Stimulated activated naive B cell treated with anti-CD40 and anti-IgM and Interleukin-4, amounts not matched to agents 10 μg/mL and 1 μg/mL and 100 μg/mL, for 72 hours (primary cell): ENCODE results near the gene HAUS5.

ENCODE experiments used
- ATAC-seq, 2 donors: fragments of 150-1000 bp; cut with Tn5 transposase; replicated peaks; 2 replicates each; pipeline ENCODE4 v1.10.0; 2021; ENCODE audit warnings: moderate library complexity in 1 of 2
- DNase-seq: peaks from one replicate; pipeline ENCODE4 v3.0.0; 2021
- H3K27ac Mint-ChIP-seq: one replicate; pipeline ENCODE4 v1.8.0; 2022; ENCODE audit warnings: mild to moderate bottlenecking, mixed read lengths
- H3K27me3 Mint-ChIP-seq, 2 donors: one replicate each; pipeline ENCODE4 v1.8.0; 2022; ENCODE audit warnings: mixed read lengths in 2 of 2
- H3K36me3 Mint-ChIP-seq, 2 donors: one replicate each; pipeline ENCODE4 v1.8.0; 2022; ENCODE audit warnings: mixed read lengths in 2 of 2, mild to moderate bottlenecking in 1 of 2
- H3K4me1 Mint-ChIP-seq, 2 donors: one replicate each; pipeline ENCODE4 v1.8.0; 2022; ENCODE audit warnings: mixed read lengths in 2 of 2, mild to moderate bottlenecking in 1 of 2
- H3K4me3 Mint-ChIP-seq, 2 donors: one replicate each; pipeline ENCODE4 v1.8.0; 2022; ENCODE audit warnings: mild to moderate bottlenecking in 2 of 2, mixed read lengths in 2 of 2, moderate library complexity in 1 of 2
- H3K9me3 Mint-ChIP-seq, 2 donors: one replicate each; pipeline ENCODE4 v1.8.0; 2022; ENCODE audit warnings: mixed read lengths in 2 of 2, mild to moderate bottlenecking in 1 of 2

HAUS5 gene

GRCh38 chr19:35620001-35620400 lies 7.5 kb downstream of the HAUS5 start:
- Mint-ChIP-seq H3K4me1 (peaks cover 0 to 4% of the 10 kb centered on the region in 2 donors), H3K9me3 (no peaks in the 10 kb centered on the region), H3K27me3 (no peaks in the 10 kb centered on the region), H3K4me3 (no peak overlapping the region), H3K27ac (no peak overlapping the region), H3K36me3 (peaks cover 39 to 64% of the 10 kb centered on the region in 2 donors)
- no peak for ATAC-seq
- no peak for DNase-seq

- no peaks in the 10 kb centered on the region for H3K9me3 Mint-ChIP-seq
- peaks cover 30 to 56% of the 10 kb centered on the region in 2 donors for H3K36me3 Mint-ChIP-seq
- no peak for DNase-seq
- H3K4me1 Mint-ChIP-seq, result no peaks in the 10 kb centered on the region
- H3K27ac Mint-ChIP-seq, result peak overlapping the region; percentile 17
- H3K27me3 Mint-ChIP-seq, result no peaks in the 10 kb centered on the region
- ATAC-seq, result no peak
- no peak overlapping the region for H3K4me3 Mint-ChIP-seq
Measured at GRCh38 chr19:35621708-35622107, 9.2 kb downstream of the HAUS5 start.

DNA sequence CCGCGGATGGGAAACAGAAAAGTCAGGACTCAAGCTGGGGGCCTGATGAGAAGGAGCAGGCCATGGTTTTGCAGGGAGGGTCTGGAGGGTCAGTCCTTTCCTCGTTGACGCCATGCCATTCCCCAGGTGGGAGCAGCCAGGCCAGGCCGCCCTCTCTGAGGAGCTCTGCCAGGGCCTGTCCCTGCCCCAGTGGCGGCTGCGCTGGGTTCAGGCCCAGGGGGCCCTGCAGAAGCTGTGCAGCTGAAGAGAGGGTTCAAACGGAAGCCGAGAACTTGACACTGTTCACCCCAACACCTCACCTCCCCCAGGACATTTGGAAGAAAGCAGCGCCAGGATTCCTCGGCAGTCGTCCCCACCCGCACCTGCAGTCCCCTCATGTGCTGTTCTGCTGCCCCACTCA lies 10.2 kb downstream of the HAUS5 start:
- Mint-ChIP-seq H3K27me3 (no peaks in the 10 kb centered on the region), H3K4me3 (no peak overlapping the region), H3K4me1 (no peaks in the 10 kb centered on the region), H3K9me3 (no peaks in the 10 kb centered on the region), H3K36me3 (peaks cover 30 to 47% of the 10 kb centered on the region in 2 donors), H3K27ac (no peak overlapping the region)
- ATAC-seq (no peak), DNase-seq (no peak)

GRCh38 chr19:35623327-35624010 lies 10.9 kb downstream of the HAUS5 start:
- ATAC-seq, result no peak
- H3K4me3 Mint-ChIP-seq, result no peak overlapping the region
- peaks cover 27 to 43% of the 10 kb centered on the region in 2 donors for H3K36me3 Mint-ChIP-seq
- no peaks in the 10 kb centered on the region for H3K9me3 Mint-ChIP-seq
- peak overlapping the region; percentile 44 for H3K27ac Mint-ChIP-seq
- H3K4me1 Mint-ChIP-seq, result peaks cover 2 to 5% of the 10 kb centered on the region in 2 donors
- H3K27me3 Mint-ChIP-seq, result no peaks in the 10 kb centered on the region
- no peak for DNase-seq

DNA sequence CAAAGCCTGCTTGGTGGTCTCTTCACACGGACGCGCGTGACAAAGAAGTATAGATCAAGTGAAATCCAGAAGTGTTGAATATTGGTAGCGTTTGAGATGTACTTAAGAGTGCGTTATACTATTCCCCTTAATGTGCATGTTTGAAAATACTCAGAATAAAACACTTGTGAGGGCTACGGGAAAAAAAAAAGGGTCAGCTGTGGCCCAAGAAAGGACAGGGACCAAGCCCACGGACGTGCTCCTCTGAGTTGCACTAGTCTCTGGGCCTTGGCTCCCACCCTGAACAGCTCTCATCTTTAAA lies 15.7 kb downstream of the HAUS5 start:
- Mint-ChIP-seq H3K4me1 (peaks cover 17 to 26% of the 10 kb centered on the region in 2 donors), H3K27me3 (no peaks in the 10 kb centered on the region), H3K9me3 (no peaks in the 10 kb centered on the region), H3K27ac (peak overlapping the region; percentile 98), H3K4me3 (peak overlapping the region; percentile 96 to 97), H3K36me3 (peaks cover 31 to 42% of the 10 kb centered on the region in 2 donors)
- ATAC-seq (peak; percentile 33 to 38), DNase-seq (no peak)

GRCh38 chr19:35628565-35629331 lies 16.2 kb downstream of the HAUS5 start, which contains the start of gene RBM42:
TSS of gene RBM42 (plus strand) at chr19:35629036. CDS start at chr19:35629154, 118 bp downstream.
- peak within 1 kb of the TSS; percentile 98 for H3K27ac Mint-ChIP-seq
- H3K27me3 Mint-ChIP-seq, result no peaks in the 10 kb centered on the region

DNA sequence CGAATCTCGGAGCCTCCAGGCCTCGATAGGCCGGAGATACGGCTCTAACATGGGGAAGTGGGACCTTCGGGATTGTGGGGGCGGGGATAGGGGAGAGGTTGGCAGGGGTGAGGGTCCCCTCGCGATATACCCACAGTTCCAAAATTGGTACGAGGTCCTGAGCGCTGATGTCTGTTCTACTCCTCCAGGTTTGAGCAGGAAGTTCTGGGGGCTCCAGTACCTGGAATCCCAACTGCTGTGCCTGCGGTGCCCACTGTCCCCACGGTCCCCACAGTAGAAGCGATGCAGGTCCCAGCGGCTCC lies 16.7 kb downstream of the HAUS5 start:
- Mint-ChIP-seq H3K4me3 (peak overlapping the region; percentile 96 to 97), H3K4me1 (peaks cover 17 to 26% of the 10 kb centered on the region in 2 donors), H3K9me3 (no peaks in the 10 kb centered on the region), H3K27me3 (no peaks in the 10 kb centered on the region), H3K27ac (peak overlapping the region; percentile 98), H3K36me3 (peaks cover 38 to 50% of the 10 kb centered on the region in 2 donors)
- DNase-seq (no peak), ATAC-seq (no peak)

More at GRCh38 chr19:35628565-35629331, 16.2 kb downstream of the HAUS5 start, which contains the start of gene RBM42:
- Mint-ChIP-seq H3K9me3 (no peaks in the 10 kb centered on the region), H3K4me3 (peak within 1 kb of the TSS; percentile 96 to 97), H3K36me3 (peaks cover 35 to 46% of the 10 kb centered on the region in 2 donors), H3K4me1 (peaks cover 17 to 26% of the 10 kb centered on the region in 2 donors)
- DNase-seq (peak; percentile 97), ATAC-seq (peak; percentile 99 to 100)

- Mint-ChIP-seq H3K4me3 (no peak overlapping the region), H3K27ac (no peak overlapping the region), H3K36me3 (peaks cover 66 to 73% of the 10 kb centered on the region in 2 donors), H3K4me1 (peaks cover 13 to 21% of the 10 kb centered on the region in 2 donors), H3K27me3 (no peaks in the 10 kb centered on the region), H3K9me3 (no peaks in the 10 kb centered on the region)
- DNase-seq, result no peak
- ATAC-seq, result no peak
Measured at GRCh38 chr19:35633727-35634440, 21.3 kb downstream of the HAUS5 start.

GRCh38 chr19:35636651-35637050 lies 24.1 kb downstream of the HAUS5 start:
- H3K4me1 Mint-ChIP-seq, result peaks cover 5 to 18% of the 10 kb centered on the region in 2 donors
- no peak overlapping the region for H3K27ac Mint-ChIP-seq
- no peaks in the 10 kb centered on the region for H3K27me3 Mint-ChIP-seq
- no peaks in the 10 kb centered on the region for H3K9me3 Mint-ChIP-seq
- DNase-seq (no peak), ATAC-seq (no peak)
- peaks cover 54 to 56% of the 10 kb centered on the region in 2 donors for H3K36me3 Mint-ChIP-seq
- H3K4me3 Mint-ChIP-seq, result no peak overlapping the region

DNA sequence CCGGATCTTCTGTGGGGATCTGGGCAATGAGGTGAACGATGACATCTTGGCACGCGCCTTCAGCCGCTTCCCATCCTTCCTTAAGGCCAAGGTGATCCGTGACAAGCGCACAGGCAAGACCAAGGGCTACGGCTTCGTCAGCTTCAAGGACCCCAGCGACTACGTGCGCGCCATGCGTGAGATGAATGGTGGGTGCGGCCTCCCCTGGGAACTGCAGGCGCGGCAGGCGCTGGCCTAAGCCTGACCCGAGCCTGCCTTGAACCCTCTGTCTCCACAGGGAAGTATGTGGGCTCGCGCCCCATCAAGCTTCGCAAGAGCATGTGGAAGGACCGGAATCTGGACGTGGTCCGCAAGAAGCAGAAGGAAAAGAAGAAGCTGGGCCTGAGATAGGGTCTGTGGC lies 24.6 kb downstream of the HAUS5 start:
- DNase-seq (no peak), ATAC-seq (no peak)
- peaks cover 49 to 51% of the 10 kb centered on the region in 2 donors for H3K36me3 Mint-ChIP-seq
- H3K27ac Mint-ChIP-seq, result no peak overlapping the region
- peaks cover 4 to 18% of the 10 kb centered on the region in 2 donors for H3K4me1 Mint-ChIP-seq
- H3K9me3 Mint-ChIP-seq, result no peaks in the 10 kb centered on the region
- no peaks in the 10 kb centered on the region for H3K27me3 Mint-ChIP-seq
- no peak overlapping the region for H3K4me3 Mint-ChIP-seq

DNA sequence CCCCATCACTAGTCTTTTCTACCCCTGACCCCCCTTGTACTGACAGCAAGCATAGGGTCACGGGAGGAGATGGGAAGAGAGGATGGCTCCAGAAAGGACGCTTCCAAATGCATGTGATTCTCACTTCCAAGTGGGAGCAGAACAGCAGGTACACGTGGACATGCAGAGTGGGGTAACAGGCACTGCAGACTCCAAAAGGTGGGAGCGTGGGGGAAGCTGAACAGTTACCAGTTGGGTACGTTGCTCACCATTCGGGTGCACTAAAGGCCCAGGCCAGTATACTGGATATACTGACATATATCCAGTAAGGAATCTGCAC lies 26.7 kb downstream of the HAUS5 start:
- ATAC-seq, result no peak
- H3K27me3 Mint-ChIP-seq, result no peaks in the 10 kb centered on the region
- no peak overlapping the region for H3K27ac Mint-ChIP-seq
- no peak for DNase-seq
- H3K9me3 Mint-ChIP-seq, result no peaks in the 10 kb centered on the region
- peaks cover 7 to 30% of the 10 kb centered on the region in 2 donors for H3K4me1 Mint-ChIP-seq
- H3K4me3 Mint-ChIP-seq, result no peak overlapping the region
- peaks cover 31 to 32% of the 10 kb centered on the region in 2 donors for H3K36me3 Mint-ChIP-seq

DNA sequence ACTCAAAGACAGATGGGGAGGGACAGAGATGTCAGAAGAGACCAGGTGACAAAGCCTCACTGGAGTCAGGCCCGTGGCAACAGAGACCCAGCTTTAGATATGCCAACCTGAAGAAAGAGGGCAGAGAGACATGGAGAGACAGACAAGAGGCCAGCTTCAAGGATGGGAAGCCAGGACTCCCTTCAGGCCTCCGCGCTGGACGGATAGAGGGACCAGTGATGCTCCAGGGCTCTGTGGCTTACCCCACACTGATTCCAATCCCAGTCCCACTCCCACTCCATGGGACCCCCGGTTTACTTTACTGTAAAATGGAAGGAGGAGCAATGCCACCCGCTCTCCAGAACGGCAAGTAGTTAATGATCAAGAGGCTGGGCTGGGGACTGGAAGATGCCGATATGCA lies 27.3 kb downstream of the HAUS5 start:
- Mint-ChIP-seq H3K4me1 (peaks cover 11 to 36% of the 10 kb centered on the region in 2 donors), H3K9me3 (no peaks in the 10 kb centered on the region), H3K4me3 (no peak overlapping the region), H3K27ac (no peak overlapping the region), H3K36me3 (peaks cover 28 to 31% of the 10 kb centered on the region in 2 donors), H3K27me3 (no peaks in the 10 kb centered on the region)
- no peak for ATAC-seq
- no peak for DNase-seq

DNA sequence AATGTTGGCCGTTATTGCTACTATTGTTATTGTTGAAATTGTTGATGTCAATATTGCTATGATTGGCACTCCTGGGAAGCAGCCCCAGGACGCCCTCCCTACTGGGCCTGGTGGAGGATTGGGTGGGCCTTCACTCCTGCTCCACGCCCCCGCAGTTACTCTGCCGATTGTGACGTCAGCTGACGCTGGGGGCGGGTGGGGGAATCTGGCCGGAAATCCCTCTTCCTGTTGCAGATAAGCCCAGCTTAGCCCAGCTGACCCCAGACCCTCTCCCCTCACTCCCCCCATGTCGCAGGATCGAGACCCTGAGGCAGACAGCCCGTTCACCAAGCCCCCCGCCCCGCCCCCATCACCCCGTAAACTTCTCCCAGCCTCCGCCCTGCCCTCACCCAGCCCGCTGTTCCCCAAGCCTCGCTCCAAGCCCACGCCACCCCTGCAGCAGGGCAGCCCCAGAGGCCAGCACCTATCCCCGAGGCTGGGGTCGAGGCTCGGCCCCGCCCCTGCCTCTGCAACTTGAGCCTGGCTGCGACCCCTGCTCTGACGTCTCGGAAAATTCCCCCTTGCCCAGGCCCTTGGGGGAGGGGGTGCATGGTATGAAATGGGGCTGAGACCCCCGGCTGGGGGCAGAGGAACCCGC lies 29.1 kb downstream of the HAUS5 start, which contains the start of gene ETV2:
Gene ETV2, plus strand, starts transcription at position 231 of the 637 bp plus-strand sequence. CDS start 716 bp downstream, outside the sequence.
- Mint-ChIP-seq H3K4me3 (peak within 1 kb of the TSS; percentile 66 to 78), H3K4me1 (peaks cover 20 to 45% of the 10 kb centered on the region in 2 donors), H3K36me3 (peaks cover 16 to 18% of the 10 kb centered on the region in 2 donors), H3K27ac (peak within 1 kb of the TSS; percentile 42), H3K27me3 (no peaks in the 10 kb centered on the region), H3K9me3 (no peaks in the 10 kb centered on the region)
- DNase-seq (no peak), ATAC-seq (no peak)

DNA sequence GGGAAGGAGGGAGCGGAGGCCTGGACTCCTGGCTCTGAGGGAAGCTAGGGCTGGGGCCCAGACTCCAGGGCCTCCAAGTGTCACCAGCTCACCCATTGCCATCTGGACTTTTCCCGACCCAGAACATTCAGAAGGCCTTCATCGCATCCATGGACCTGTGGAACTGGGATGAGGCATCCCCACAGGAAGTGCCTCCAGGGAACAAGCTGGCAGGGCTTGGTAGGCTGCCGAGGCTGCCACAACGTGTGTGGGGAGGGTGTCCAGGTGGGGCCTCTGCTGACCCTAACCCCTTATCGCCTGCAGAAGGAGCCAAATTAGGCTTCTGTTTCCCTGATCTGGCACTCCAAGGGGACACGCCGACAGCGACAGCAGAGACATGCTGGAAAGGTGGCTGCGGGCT lies 29.8 kb downstream of the HAUS5 start:
- peaks cover 20 to 45% of the 10 kb centered on the region in 2 donors for H3K4me1 Mint-ChIP-seq
- no peak for ATAC-seq
- no peaks in the 10 kb centered on the region for H3K27me3 Mint-ChIP-seq
- peaks cover 11% of the 10 kb centered on the region in 2 donors for H3K36me3 Mint-ChIP-seq
- peak overlapping the region; percentile 42 for H3K27ac Mint-ChIP-seq
- H3K4me3 Mint-ChIP-seq, result peak overlapping the region; percentile 66 to 78
- DNase-seq, result no peak
- H3K9me3 Mint-ChIP-seq, result no peaks in the 10 kb centered on the region
